GM18505 (cell line): ENCODE data around the gene MPRIP.

Experiments used
- ATAC-seq: cut with Tn5 transposase; IDR thresholded peaks from one replicate; pipeline ENCODE4 v1.9.1; 2021; ENCODE audit not compliant: unreplicated experiment
- POLR2A ChIP-seq: IDR thresholded peaks from 4 replicates; pipeline ENCODE4 v1.6.1; 2011; ENCODE audit warnings: borderline replicate concordance; ENCODE audit not compliant: insufficient read depth, insufficient read length; ENCODE audit errors: extremely low read depth

Gene MPRIP

DNA sequence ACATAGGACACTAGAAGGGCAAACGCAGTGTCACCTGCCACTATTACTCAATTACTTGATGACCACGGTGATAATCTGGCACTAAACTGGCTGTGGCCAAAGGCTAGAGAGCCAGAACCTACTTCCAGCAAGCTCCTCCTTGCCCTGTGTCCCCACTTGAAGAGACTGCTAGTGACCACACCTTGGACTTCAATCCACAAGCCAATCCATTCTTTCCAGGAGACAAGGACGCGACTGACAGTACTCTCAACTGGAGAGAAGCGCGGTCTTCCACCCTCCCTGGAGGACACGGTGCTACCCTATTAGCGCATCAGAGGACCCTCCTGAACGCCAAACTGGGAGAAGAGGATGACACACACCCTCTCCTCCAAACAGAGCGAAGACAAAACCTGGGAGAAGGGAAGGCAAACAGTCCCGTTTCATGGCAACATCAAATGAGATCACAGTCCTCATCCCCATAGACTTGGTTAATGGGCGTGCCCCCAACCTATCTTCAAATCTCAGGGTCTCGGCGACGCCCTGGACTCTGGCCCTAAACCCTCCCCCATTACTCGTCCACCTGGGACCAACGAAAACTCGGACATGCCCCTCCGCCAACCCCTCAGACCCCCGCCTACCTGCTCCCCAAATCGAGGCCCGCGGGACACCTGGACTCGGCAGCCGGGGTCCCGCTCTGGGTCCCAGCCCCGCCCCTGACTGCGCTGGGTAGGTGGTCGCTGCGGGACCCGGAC lies 194.2 kb downstream of the MPRIP start:
- TF ChIP-seq POLR2A, result no peak
- no peak for ATAC-seq

DNA sequence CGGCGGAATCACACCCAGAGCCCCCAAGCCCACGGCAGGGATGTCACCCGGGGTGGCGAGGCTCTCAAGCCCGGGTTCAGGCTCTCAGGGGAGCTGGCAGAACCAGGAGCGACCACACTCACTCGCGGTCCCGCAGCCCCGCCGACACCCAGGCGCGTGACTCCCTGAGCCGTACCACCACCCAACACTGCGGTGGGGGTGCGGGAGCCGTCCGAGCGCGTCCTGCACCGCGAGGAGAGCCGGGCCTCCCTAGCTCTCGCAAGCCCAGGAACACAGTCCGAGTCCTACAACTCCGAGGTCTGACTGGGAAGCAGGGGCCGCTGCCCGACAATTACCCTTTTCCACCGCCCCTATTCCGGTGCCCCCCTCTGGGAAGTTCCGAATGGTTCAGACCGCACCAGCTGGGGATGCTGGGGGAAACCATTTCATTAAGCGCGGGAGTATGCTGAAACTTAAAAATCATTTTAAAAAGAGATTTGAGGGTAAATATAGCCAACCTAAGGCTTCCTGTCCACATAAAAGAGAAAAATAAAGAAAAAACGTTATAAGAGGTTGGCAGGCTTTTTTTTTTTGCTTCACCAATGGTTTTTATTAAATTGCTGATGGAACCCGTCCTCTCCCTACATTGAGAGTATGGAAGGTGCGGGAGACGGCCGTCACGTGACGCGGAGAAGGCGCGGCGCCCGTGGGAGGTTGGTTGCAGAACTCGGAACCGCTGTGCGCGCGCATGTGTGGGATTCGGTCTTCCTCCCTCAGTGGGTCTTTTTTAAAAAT lies 195.0 kb downstream of the MPRIP start, which contains the start of gene FLCN:
TSS of gene FLCN (minus strand) at position 143 of the 774 bp plus-strand sequence. CDS start 9,031 bp downstream, outside the sequence.
- peak; percentile 84 for ATAC-seq
- peak; percentile 85 for TF ChIP-seq POLR2A

- TF ChIP-seq POLR2A, result no peak
- ATAC-seq, result no peak
These were observed 197.6 kb downstream of the MPRIP start for GRCh38 chr17:17239832-17240231.

DNA sequence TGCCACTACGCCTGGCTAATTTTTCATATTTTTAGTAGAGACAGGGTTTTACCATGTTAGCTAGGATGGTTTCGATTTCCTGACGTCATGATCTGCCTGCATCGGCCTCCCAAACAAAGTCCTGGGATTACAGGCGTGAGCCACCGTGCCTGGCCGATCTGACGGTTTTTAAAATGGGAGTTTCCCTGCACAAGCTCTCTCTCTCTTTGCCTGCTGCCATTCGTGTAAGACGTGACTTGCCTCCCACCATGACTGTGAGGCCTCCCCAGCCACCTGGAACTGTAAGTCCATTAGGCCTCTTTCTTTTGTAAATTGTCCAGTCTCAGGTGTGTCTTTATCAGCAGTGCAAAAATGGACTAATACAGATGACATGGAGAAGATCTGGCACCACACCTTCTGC lies 199.4 kb downstream of the MPRIP start:
- no peak for ATAC-seq
- TF ChIP-seq POLR2A, result no peak

DNA sequence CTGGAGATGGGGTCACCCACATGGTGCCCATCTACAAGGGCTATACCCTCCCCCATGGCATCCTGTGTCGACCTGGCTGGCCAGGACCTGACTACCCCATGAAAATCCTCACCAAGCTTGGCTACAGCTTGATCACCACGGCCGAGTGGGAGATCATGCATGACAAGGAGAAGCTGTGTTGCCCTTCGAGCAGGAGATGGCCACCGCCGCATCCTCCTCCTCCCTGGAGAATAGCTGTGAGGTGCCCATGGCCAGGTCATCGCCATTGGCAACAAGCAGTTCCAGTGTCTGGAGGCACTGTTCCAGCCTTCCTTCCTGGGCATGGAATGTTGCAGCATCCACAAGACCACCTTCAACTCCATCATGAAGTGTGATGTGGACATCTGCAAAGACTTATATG lies 200.0 kb downstream of the MPRIP start:
- no peak for TF ChIP-seq POLR2A
- no peak for ATAC-seq
